Measurements from ENCODE around the gene OST4. TPM values are rescaled to one million over a fixed set of nuclear protein-coding genes. Genes with fewer than 3 reads are reported as not detected.

The OST4 gene
- total and polyA plus RNA-seq, 10 of the 15 experiments (the other 5 are each of a cell fraction or from before 2014, with no cell fraction given), result 270 to 1,543 (median 523) TPM

- no peak for TF ChIP-seq JUNB (IDR thresholded peaks at IDR 0.05)
- TF ChIP-seq SMARCA5 (IDR thresholded peaks at IDR 0.05), result peak; percentile 95
- TF ChIP-seq HDAC2 (IDR thresholded peaks at IDR 0.05), result no peak
- TF ChIP-seq ZBTB33 (IDR thresholded peaks at IDR 0.05), result no peak
- TF ChIP-seq RCOR1 (conservative IDR thresholded peaks at IDR 0.05; ENCODE audit: low read depth, low read length), result no peak; the same call in 1 of the 2 replicates
- no peak for TF ChIP-seq ELK1 (IDR thresholded peaks at IDR 0.05; ENCODE audit: low read depth, low read length)
- TF ChIP-seq HDAC6 (IDR thresholded peaks at IDR 0.05; ENCODE audit: unreplicated experiment), result no peak
- no peak for TF ChIP-seq RAD51 (IDR thresholded peaks at IDR 0.05)
- TF ChIP-seq RUNX3 (IDR thresholded peaks at IDR 0.05; ENCODE audit: low read length), result peak; percentile 43; the same call in 1 of the 2 replicates
- no peak for TF ChIP-seq STAT1 (conservative IDR thresholded peaks at IDR 0.05)
- TF ChIP-seq PAX5 (IDR thresholded peaks at IDR 0.05; ENCODE audit: borderline replicate concordance, low read depth, low read length), result peak; percentile 40; the same call in 1 of the 2 replicates
- no peak for TF ChIP-seq GABPA (IDR thresholded peaks at IDR 0.05; ENCODE audit: low read depth)
- TF ChIP-seq SPI1 (IDR thresholded peaks at IDR 0.05; ENCODE audit: borderline replicate concordance, insufficient read depth, low read depth, low read length), result no peak
- TF ChIP-seq EGR1 (IDR thresholded peaks at IDR 0.05; ENCODE audit: borderline replicate concordance in 1 of 2, low read depth in 2 of 2, low read length in 2 of 2), result peak in 1 of 2 experiments; percentile 58; a peak in 1 of 3 replicates
- peak; percentile 24 for TF ChIP-seq GATAD2B (conservative IDR thresholded peaks at IDR 0.05; ENCODE audit: low read depth)
- peak; percentile 59; the same call in 1 of the 2 replicates for TF ChIP-seq CREM (IDR thresholded peaks at IDR 0.05; ENCODE audit: low read depth)
- TF ChIP-seq ATF2 (IDR thresholded peaks at IDR 0.05; ENCODE audit: low read length), result no peak
- TF ChIP-seq NR2F1 (conservative IDR thresholded peaks at IDR 0.05), result no peak
- no peak for TF ChIP-seq BCL11A (IDR thresholded peaks at IDR 0.05; ENCODE audit: low read depth, low read length)
- TF ChIP-seq KAT2A (conservative IDR thresholded peaks at IDR 0.05; ENCODE audit: control insufficient read depth, low read depth, low read length), result no peak
- no peak for TF ChIP-seq ZBTB40 (IDR thresholded peaks at IDR 0.05; ENCODE audit: borderline replicate concordance)
- TF ChIP-seq JUND (IDR thresholded peaks at IDR 0.05; ENCODE audit: low read depth, low read length), result no peak
- no peak for TF ChIP-seq ZNF384 (IDR thresholded peaks at IDR 0.05; ENCODE audit: borderline replicate concordance, low read depth, low read length)
These were observed 14.8 kb upstream of the OST4 start (continued) for GRCh38 chr2:27086090-27086723.
